Thyroid gland (tissue), 4 donors: Measurements from ENCODE around the gene KLK15. TPM values are rescaled to one million over a fixed set of nuclear protein-coding genes. Genes with fewer than 3 reads are reported as not detected.

Experiments
- DNase-seq, 2 donors: peaks; one replicate each; pipeline ENCODE4 v3.0.0-alpha.2; 2019
- H3K27ac ChIP-seq, 3 donors: fragments of 200-600 bp; sonication (generic); 1 replicate in 2 of 3; 2 replicates in 1 of 3; pipeline ENCODE4 v1.5.1; 2016 to 2019; ENCODE audit warnings: mild to moderate bottlenecking in 1 of 3, moderate library complexity in 1 of 3
- H3K27me3 ChIP-seq: fragments of 200-600 bp; sonication (generic); one replicate; pipeline ENCODE4 v1.5.1; 2019
- H3K36me3 ChIP-seq, 2 donors: fragments of 200-600 bp; sonication (generic); one replicate each; pipeline ENCODE4 v1.5.1; 2016 to 2019
- H3K4me1 ChIP-seq, 2 donors: fragments of 200-600 bp; sonication (generic); one replicate each; pipeline ENCODE4 v1.5.1; 2017 to 2019
- H3K4me3 ChIP-seq, 3 donors: fragments of 200-600 bp; sonication (generic); replicated peaks in 1 of 3; 1 replicate in 2 of 3; 2 replicates in 1 of 3; pipeline ENCODE4 v1.5.1; 2016; ENCODE audit warnings: mild to moderate bottlenecking in 1 of 3
- H3K9me3 ChIP-seq: fragments of 200-600 bp; sonication (generic); one replicate; pipeline ENCODE4 v1.5.1; 2017
- POLR2A ChIP-seq, 2 donors: fragments of 450-650 bp; IDR thresholded peaks; one replicate each; pipeline ENCODE4 v1.6.1; 2017; ENCODE audit warnings: antibody characterized with exemption in 2 of 2, mild to moderate bottlenecking in 2 of 2, moderate library complexity in 1 of 2
- WGBS, 2 donors: methylation state at CpG; one replicate each; pipeline ENCODE4 v1.1.5; 2017; 5-methylcytosine and 5-hydroxymethylcytosine counted together
- intact Hi-C: fragments of 100-400 bp; cut with DNase I; formaldehyde crosslinking; loops from one replicate; pipeline ENCODE4 v1.15.1; 2023
- total RNA-seq, 4 donors: library from RNA; depleted of rRNA; stranded (reverse); fragments of >200 nt; gene quantifications; one replicate each; pipeline ENCODE4 v1.2.3, GENCODE V29; 2016
- TF ChIP-seq, protein P1 (sequence below), 6 experiments: fragments of 200-600 bp in 3 of 6; fragments of 450-650 bp in 3 of 6; sonication (generic) in 3 of 6; IDR thresholded peaks; one replicate each; pipeline ENCODE4 v1.5.1; 2016 to 2019; ENCODE audit warnings: antibody characterized with exemption in 6 of 6, mild to moderate bottlenecking in 2 of 6, inconsistent platforms in 1 of 6, moderate library complexity in 1 of 6

Gene KLK15
- total RNA-seq, 4 donors from 2014 or later, result 0.81 to 2.8 (median 1.8) TPM; not detected in 1

DNA sequence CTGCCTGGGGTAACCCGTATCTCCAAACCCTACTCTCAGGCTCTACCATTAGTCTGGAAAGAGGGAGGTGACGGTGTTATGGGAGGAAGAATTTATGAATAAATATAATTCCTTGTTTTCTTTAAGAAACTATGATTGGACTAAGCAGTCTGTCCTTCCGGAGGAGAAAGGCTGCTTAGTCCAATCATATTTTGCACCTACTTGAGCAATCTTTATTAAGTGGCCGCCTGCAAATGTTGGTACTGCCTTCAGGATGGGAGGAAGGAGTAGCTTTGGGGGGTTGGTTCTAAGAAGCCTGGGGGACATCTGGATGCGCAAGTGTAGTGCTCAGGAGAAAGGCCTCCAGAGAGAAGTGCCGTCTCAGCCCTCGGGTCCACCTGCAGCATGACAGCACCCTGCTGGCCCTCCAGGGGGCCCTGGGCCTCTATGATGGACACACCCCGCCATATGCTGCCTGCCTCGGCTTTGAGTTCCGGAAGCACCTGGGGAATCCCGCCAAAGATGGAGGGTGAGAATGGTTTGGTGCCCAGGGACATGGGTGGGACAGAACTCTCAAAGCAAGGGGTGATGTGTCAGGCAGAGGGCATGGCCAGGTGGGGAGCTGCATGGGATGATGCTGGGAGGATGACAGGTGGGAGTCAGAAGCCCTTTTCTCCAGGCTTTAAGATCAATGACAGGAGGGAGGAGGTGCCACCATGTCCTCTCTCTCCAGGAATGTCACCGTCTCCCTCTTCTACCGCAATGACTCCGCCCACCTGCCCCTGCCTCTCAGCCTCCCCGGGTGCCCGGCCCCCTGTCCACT lies 39.1 kb downstream of the KLK15 start:
- WGBS, 2 donors, result 23 to 30% methylated on average over 10 to 15 of the region's 16 CpGs

DNA sequence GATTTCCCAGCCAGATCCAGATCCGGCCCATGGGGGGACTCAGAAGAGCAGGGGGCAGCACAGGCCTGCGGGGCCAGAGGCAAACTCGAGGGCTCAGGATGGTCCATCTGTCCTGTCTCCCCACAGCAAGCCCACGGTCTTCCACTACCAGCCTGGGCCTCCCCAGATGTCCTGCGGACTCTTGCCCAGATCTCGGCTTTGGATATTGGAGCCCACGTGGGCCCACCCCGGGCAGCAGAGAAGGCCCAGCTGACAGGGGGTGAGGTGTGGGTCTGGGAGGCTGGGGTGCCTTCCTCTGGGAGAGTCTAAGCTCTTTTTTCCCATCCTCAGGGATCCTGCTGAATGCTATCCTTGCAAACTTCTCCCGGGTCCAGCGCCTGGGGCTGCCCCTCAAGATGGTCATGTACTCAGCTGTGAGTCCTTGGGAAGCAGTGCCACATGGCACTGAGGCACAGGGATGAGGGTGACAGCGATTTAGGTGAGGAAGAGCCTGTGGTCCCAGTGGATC lies 39.8 kb downstream of the KLK15 start:
- H3K27ac ChIP-seq, result no peak overlapping the region
- WGBS, 2 donors, result 63 to 72% methylated on average over 9 of the region's 11 CpGs
- TF ChIP-seq POLR2A (IDR thresholded peaks at IDR 0.05), result no peak
- TF ChIP-seq, protein P1, sequence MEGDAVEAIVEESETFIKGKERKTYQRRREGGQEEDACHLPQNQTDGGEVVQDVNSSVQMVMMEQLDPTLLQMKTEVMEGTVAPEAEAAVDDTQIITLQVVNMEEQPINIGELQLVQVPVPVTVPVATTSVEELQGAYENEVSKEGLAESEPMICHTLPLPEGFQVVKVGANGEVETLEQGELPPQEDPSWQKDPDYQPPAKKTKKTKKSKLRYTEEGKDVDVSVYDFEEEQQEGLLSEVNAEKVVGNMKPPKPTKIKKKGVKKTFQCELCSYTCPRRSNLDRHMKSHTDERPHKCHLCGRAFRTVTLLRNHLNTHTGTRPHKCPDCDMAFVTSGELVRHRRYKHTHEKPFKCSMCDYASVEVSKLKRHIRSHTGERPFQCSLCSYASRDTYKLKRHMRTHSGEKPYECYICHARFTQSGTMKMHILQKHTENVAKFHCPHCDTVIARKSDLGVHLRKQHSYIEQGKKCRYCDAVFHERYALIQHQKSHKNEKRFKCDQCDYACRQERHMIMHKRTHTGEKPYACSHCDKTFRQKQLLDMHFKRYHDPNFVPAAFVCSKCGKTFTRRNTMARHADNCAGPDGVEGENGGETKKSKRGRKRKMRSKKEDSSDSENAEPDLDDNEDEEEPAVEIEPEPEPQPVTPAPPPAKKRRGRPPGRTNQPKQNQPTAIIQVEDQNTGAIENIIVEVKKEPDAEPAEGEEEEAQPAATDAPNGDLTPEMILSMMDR (IDR thresholded peaks at IDR 0.05), result no peak
- no peak overlapping the region for H3K4me3 ChIP-seq
- peaks cover 0 to 4% of the 10 kb centered on the region in 2 donors for H3K4me1 ChIP-seq
- no peaks in the 10 kb centered on the region for H3K27me3 ChIP-seq
- no peak for DNase-seq
- H3K36me3 ChIP-seq, result peaks cover 12 to 14% of the 10 kb centered on the region in 2 donors
- H3K9me3 ChIP-seq, result no peaks in the 10 kb centered on the region
- intact Hi-C loops, result no loop called here

More for the DNA sequence above, 39.1 kb downstream of the KLK15 start:
- Histone ChIP-seq H3K27ac (no peak overlapping the region), H3K4me3 (no peak overlapping the region), H3K9me3 (no peaks in the 10 kb centered on the region), H3K27me3 (no peaks in the 10 kb centered on the region), H3K36me3 (peaks cover 14 to 18% of the 10 kb centered on the region in 2 donors), H3K4me1 (peaks cover 0 to 4% of the 10 kb centered on the region in 2 donors)
- DNase-seq, result peak; percentile 39 to 44
- intact Hi-C loops, result no loop called here
- TF ChIP-seq, protein P1 (IDR thresholded peaks at IDR 0.05), result peak in 3 of 6 experiments; percentile 6 to 36 (median 25)
- TF ChIP-seq POLR2A (IDR thresholded peaks at IDR 0.05), result no peak

DNA sequence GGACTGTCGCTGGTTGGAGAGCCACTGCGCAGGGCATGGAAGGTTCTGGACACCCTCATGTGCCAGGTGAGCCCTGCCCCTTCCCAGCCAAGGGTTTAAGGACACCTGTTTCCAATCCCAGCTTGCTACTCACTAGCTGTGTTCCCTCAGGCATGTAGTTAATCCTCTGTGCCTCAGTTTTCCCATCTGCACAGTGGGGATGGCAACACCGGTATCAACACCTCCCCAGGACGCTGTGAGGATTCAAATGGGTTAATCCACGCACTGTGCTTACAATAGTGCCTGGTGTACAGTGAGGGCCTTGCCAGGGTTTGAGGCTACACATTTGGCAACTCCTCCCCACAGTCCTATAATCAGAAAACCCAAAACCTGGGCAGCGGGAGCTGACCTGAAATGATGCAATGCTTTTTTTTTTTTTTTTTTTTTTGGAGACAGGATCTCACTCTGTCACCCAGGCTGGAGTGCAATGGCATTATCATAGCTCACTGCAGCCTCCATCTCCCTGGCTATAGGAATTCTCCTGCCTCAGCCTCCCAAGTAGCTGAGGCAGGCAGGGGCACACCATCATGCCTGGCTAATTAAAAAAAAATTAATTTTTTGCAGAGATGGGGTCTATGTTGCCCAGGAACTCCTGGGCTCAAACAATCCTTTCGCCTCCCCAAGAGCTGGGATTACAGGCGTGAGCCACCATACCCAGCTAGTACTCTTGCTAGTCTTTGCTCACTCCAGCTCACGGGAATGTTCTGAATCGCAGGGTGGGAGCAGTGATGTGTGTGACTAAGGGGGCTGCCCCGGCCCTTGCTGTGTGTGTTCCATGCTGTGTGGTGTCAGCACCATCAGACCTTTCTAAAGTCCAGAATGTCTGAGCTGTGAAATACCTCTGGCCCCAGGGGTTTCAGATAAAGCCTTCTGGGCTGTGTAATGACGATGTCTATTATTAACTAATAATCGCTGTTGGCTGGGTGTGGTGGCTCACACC lies 40.8 kb downstream of the KLK15 start:
- intact Hi-C loops, result no loop called here
- no peak for DNase-seq
- no peak for TF ChIP-seq POLR2A (IDR thresholded peaks at IDR 0.05)
- TF ChIP-seq, protein P1 (IDR thresholded peaks at IDR 0.05), result no peak
- Histone ChIP-seq H3K4me3 (no peak overlapping the region), H3K36me3 (peaks cover 1 to 4% of the 10 kb centered on the region in 2 donors), H3K27ac (no peak overlapping the region), H3K9me3 (no peaks in the 10 kb centered on the region), H3K4me1 (peaks cover 0 to 4% of the 10 kb centered on the region in 2 donors), H3K27me3 (no peaks in the 10 kb centered on the region)
- 88 to 89% methylated on average over 12 to 13 of the region's 13 CpGs for WGBS, 2 donors

DNA sequence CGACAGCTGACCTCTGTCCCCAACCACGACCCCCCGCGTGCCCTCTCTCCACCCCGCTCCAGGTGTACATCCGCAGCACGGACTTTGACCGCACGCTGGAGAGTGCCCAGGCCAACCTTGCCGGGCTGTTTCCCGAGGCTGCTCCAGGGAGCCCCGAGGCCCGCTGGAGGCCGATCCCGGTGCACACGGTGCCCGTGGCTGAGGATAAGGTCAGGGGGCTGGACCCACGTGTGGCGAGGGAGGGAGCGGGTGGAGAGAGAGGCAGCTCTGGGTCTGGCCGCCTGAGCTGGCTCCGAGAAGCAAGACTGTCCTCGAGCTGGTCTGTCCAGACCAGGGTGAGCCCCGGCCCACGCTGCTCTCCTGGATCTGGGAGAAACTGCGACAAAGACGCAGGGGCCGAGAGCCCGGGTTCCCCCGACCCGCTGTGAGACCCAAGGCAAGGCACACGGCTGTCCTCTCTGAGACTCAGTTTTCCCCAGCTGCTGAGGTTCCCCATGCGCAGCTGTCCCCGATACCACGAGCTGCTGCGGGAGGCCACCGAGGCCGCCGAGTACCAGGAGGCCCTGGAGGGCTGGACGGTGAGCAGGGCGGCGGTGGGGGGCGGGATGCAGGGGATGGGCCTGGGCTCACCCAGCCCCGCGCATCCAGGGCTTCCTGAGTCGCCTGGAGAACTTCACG lies 41.6 kb downstream of the KLK15 start:
- Histone ChIP-seq H3K27ac (no peak overlapping the region), H3K4me1 (peaks cover 0 to 4% of the 10 kb centered on the region in 2 donors), H3K27me3 (no peaks in the 10 kb centered on the region), H3K36me3 (no peaks in the 10 kb centered on the region), H3K9me3 (no peaks in the 10 kb centered on the region), H3K4me3 (no peak overlapping the region)
- WGBS, 2 donors, result 84 to 88% methylated on average over 27 to 31 of the region's 47 CpGs
- TF ChIP-seq, protein P1 (IDR thresholded peaks at IDR 0.05), result no peak
- no peak for TF ChIP-seq POLR2A (IDR thresholded peaks at IDR 0.05)
- DNase-seq, result no peak
- intact Hi-C loops, result no loop called here
